HG02642 (cell line): ENCODE results near the gene ISOC2.

Experiments
- ATAC-seq: cut with Tn5 transposase; IDR thresholded peaks from one replicate; pipeline ENCODE4 v1.9.1; 2021; ENCODE audit warnings: mild to moderate bottlenecking; ENCODE audit not compliant: unreplicated experiment, poor library complexity

Gene ISOC2

DNA sequence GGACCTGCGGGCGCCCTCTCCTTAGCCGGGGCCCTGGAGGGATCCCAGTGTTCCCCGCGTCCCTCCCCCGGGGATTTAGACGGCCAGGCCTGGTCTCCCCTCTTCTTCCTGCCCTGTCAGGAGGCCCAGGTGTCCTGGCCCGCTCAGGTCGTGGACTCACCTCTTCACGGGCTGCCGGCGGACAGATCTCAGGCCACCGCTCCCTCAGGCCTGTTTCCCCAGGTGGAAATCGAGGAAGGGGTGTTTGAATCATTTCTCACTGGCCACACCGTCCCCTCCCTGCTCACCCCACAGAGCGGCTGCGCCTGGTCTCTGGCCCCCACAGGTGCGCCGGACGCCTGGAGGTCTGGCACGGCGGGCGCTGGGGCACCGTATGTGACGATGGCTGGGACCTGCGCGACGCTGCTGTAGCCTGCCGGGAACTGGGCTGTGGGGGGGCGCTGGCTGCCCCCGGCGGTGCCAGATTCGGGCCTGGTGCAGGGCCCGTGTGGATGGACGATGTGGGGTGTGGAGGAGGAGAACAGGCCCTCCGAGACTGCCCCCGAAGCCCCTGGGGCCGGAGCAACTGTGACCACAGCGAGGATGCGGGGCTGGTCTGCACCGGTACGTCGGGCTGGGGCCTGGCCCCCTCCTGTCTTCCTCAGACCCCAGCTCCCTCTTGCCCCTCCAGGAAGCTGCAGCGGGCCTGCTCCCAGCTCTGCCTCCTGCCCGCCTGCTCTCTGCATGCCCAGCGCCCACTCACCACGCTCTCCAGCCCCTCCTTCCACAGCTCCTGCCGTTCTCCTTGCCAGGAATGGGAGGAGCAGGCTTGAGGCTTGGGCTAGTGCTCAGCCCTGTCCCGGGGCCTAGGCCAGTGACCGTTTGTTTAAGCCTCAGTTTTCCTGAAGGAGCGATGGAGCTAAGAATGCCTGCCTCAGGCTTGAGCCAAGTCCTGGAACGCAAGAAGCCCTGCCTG, 29.3 kb upstream of the ISOC2 start:
- ATAC-seq = no peak

DNA sequence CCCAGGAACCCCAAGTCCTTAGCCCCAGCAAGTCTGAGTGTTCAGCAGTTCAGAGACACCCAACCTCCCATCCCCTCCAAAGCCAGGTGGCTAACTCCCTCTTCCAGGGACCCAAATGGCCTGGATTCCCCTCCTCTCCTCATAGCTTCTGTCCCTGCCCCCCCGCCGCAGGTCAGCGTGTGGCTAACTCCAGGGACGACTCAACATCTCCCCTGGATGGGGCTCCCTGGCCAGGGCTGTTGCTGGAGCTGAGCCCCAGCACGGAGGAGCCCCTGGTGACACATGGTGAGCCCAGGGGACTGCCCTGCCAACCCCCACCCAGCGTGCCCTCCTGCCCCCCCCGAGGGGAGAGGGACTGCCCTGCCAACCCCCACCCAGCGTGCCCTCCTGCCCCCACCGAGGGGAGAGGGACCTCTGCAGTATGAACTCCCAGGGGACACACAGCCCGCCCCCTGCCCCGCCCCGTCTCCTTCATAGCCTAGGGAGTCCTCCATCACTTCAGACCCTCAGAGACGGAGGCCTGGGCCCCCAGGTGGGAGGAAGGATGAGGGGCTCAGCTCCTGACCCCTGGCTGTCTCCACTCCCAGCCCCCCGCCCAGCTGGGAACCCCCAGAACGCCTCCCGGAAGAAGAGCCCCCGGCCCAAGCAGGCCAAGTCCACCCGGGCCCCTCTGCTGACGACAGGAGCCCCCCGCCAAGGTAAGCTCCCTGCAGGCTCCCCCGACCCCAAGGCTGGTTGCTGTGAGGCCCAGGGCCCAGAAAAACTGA, 28.5 kb upstream of the ISOC2 start:
- ATAC-seq = no peak

DNA sequence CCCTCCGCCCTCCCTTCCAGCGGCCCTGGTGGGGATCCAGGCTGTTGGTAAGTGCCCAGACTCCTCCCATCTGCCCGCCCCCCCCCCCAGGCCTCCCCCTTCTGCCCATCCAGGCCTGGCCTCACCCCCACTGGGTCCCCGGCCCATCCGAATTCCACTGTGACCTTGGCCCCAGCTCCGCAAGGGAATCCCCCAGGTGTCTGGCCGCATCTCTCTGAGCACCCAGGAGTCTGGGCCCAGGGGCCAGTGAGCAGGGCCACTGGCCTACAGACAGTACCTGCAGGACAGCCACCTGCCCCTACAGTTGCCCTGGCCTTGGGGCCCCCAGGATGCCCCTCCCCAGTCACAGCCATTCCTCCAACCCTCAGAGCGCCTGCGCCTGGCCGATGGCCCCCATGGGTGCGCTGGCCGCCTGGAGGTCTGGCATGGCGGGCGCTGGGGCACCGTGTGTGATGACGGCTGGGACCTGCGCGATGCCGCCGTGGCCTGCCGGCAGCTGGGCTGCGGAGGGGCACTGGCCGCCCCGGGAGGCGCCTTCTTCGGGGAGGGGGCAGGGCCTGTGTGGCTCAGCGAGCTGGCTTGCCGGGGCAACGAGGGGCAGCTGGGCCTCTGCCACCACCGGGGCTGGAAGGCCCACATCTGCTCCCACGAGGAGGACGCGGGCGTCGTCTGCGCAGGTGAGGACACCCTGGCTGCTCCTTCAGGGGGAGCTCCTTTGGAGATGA, 27.7 kb upstream of the ISOC2 start:
- no peak for ATAC-seq

DNA sequence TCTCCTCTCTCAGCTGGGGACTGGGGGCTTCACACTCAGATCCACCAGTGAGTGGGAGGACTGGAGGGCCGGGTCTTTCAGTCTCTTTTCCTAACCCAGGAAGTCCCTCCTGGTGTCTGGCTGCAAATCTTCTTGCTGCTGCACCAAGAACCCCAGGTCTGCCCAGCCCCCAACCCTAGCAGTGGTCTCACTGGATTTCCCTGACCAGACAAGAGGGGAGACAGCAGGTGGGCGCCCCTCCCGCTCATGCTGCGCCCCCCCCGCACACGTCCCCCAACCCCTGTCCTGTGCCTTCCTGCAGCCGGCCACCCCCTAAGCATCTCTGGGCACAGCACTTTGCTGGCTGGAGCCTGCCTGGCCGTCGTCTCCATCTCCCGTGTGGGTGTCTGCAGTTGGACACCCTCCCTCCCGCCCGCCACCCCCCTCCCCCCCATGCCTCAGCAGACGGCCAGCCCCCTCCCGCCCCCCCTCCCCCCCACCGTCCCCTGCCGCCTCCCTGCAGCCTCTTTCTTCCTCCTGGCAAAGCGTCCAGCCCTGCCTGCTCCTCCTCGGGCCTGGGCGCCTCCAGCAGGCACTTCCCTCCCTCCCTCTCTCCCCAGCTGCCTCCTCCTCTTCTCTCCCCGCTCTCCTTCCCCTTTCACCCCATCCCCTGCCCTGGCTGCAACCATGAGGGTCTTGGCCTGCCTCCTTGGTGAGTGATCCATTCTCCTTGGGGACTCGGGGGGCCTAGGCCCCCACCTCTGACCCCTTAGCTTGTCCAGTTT, 26.7 kb upstream of the ISOC2 start, which contains the start of gene SSC5D:
Gene SSC5D, plus strand, starts transcription at position 513 of the 764 bp plus-strand sequence. Its CDS starts 154 bp downstream, at position 667.
- no peak for ATAC-seq

DNA sequence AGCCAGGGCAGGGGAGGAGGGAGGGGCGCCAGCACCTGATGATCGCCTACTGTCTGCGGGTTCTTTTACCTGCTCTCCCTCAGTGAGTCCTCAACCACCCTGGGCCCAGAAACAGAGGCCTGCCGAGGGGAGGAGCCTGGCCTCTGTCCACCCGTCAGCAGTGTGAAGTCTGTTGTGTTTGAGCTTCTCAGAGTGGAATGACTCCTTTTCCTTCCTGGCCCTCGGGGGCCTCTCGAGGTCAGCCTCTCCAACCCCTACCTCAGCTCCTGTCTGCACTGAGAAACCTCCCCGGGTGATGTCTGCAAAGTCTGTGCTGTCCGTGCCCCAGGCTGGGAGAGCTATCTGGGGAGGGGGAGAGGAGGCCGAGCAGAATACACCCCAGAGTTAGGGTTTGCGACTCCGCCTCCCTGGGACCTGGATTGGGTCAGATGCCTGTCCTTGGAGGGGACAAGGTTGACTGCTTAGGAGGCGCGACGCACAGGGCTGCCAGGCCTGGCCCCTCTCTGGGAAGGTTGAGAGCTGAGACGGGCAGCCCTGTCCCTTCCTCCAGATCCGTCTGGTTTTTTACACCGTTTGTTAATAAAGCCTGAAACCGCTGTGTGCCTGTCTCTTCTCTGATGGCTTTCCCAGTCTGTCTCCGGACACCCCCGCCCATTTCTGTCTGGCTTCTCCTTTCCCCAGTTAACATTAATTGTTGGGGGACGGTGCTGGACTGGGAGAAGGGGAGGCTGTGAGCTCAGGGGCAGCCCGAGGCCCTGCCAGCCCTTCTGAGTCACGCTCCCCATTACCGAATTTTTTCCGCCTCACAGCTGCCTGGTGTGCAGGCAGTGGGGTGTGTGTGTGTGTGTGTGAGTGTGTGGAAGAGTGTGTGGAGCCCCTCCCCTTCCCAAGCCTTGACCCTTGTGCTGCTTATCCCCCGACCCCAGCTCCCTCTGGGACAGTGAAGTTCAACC, 25.8 kb upstream of the ISOC2 start:
- no peak for ATAC-seq

DNA sequence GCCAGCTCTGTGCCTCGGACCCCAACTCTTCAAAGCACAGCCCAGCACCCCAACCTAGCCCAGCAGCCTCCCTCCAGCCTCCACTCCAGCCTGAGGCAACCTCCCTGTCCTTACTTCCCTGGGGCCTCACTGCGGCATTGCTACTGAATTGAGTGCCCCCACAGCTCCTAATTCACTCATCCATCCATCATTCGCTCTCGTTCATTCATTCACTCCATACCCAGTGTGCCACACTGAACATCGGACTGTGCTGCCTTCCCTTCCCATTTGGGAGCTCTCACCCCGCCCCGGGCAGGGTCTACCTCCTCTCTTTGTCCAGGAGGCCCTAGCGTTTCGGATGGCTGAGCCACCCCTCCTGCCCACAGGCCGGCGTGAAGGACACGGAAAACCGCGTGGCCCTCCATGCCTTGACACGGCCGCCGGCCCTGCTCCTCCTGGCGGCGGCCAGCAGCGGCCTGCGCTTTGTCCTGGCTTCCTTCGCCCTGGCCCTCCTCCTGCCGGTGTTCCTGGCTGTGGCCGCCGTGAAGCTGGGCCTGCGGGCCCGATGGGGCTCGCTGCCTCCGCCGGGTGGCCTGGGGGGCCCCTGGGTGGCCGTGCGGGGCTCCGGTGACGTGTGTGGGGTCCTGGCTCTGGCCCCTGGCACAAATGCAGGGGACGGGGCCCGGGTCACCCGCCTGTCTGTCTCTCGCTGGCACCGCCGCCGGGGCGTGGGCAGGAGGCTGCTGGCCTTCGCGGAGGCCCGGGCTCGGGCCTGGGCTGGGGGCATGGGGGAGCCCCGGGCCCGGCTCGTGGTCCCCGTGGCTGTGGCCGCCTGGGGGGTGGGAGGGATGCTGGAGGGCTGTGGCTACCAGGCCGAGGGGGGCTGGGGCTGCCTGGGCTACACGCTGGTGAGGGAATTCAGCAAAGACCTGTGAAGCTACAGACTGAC, 24.9 kb upstream of the ISOC2 start:
- ATAC-seq = no peak

DNA sequence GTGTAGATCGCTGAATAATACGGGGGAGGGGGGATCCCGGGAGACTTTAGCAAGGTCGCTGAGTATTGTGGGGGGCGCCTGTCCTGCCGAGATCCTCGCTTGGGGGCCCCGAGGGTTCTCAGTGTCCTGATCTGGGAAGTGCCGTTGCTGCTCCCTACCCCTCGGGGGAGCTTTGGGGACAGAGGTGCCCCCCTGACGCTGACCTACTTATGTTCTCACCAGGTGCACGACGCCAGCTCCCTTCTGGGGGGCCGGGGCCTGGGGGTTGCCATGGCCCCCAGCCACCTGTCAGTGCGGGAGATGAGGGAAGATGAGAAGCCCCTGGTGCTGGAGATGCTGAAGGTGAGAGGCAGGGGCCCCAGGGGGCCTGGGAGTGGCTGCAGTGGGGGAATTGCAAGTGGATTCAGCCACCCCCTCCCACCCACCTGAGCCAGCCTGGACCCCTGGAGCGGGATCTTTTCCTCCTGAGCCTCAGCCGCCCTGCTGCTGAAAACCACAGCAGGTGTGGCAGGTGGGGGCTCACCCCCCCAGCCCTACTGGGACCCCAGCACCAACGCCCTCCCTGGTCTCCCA, 24.1 kb upstream of the ISOC2 start:
- no peak for ATAC-seq

DNA sequence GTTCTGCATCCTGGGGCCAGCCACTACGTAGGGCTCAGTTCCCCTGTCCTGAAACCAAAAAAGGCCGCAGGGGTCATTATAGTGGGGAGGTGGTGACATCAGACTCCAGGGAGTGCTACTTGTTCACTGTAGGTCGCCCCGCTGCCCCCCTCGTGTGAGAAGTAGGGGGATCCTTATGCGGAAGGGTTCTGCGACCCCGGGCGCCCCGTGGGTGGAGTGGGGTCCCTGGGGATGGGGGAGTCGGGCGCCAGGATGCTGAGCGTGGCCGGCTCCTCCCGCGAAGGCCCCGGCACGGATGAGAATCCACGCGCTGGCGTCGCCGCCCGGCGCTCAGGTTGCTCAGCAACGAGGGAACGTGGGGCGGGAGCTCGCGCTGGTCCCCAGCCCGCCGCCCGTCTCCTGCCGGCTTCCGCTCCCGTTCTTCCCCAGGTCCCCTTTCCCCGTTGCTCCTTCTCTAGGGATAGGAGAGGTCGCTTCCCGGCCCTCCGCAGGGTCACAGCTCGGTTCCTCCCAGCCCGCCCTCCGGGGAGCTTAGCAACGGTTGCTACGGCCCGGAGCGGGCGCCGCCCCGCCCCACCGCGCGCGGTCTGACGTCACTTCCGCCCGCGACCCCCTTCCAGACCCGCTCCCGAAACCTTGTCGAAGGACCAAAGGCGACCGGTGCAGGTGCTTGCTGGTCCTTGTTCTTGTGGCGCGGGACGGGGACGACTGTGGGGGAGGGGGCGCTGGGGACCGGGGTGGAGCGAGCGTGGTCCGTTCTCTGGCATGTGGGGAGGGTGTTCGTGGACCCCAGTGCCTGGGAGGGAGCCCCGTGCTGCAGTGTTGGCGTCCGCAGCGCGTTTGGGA, 23.4 kb upstream of the ISOC2 start, which contains the start of gene NAT14:
Gene NAT14, plus strand, starts transcription at position 596 of the 846 bp plus-strand sequence. CDS start 521 bp downstream, outside the sequence.
- ATAC-seq = peak; percentile 67

DNA sequence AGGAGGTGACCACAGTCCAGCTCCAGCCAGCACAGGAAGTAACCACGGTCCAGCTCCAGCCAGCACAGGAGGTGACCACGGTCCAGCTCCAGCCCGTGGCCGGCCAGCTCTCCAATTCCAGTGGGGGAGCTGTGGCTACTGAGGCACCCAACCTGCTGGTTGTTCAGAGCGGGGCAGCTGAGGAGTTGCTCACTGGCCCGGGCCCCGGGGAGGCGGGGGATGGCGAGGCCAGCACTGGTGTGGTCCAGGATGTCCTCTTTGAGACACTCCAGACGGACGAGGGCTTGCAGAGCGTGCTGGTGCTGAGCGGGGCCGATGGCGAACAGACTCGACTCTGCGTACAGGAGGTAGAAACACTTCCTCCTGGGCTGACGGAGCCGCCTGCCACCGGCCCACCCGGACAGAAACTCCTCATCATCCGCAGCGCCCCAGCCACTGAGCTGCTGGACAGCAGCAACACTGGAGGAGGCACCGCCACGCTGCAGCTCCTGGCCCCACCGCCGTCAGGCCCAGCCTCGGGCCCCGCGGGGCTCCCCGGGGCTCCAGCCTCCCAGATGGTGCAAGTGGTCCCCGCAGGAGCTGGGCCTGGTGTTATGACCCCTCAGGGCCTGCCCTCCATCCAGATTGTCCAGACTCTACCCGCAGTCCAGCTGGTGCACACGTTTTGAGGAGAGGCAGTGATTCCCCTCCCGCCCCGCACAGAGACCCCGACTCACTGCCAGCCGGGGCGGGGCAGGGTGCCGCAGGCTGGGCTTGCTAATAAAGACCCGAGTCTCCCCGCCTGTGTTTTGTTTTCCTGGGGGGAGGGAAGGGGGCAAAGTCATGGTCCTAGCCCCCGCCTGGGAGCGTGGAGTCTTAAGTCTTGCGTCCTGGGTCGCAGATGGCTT, 22.5 kb upstream of the ISOC2 start:
- no peak for ATAC-seq

DNA sequence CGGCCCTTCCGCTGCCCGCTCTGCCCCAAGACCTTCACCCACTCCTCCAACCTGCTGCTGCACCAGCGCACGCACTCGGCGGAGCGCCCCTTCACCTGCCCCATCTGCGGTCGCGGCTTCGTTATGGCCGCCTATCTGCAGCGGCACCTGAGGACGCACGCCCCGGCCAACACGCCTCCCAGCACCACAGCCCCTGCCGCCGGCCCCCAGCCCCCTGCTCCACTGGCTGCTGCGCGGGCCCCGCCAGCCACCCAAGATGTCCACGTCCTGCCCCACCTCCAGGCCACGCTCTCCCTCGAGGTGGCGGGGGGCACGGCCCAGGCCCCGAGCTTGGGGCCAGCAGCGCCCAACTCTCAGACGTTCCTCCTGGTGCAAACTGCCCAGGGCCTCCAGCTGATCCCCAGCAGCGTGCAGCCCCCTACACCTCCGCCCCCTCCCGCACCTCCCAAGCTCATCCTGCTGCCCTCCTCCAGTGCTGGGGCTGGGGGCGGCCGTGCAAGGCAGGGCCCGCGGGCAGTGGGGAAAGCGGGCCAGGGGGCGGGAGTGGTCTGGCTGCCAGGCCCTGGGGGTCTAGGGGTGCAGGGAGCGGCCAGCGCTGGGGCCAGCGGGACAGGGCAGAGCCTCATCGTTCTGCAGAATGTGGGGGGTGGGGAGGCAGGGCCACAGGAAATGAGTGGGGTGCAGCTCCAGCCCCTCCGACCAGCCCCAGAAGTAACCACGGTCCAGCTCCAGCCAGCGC, 21.7 kb upstream of the ISOC2 start:
- ATAC-seq = no peak

DNA sequence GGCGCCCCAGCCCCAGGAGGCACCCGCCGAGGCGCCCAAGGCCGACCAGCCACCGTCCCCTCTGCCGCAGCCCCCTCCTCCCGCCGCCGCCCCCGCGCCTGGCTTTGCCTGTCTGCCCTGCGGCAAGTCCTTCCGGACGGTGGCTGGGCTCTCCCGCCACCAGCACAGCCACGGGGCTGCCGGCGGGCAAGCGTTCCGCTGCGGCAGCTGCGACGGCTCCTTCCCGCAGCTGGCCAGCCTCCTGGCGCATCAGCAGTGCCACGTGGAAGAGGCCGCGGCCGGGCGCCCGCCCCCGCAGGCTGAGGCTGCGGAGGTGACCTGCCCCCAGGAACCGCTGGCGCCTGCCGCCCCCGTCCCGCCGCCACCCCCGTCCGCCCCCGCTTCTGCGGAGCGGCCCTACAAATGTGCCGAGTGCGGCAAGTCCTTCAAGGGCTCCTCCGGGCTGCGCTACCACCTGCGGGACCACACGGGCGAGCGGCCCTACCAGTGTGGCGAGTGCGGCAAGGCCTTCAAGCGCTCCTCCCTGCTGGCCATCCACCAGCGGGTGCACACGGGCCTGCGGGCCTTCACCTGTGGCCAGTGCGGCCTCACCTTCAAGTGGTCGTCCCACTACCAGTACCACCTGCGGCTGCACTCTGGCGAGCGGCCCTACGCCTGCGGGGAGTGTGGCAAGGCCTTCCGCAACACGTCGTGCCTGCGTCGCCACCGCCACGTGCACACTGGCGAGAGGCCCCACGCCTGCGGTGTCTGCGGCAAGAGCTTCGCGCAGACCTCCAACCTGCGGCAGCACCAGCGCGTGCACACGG, 20.9 kb upstream of the ISOC2 start:
- ATAC-seq = no peak

DNA sequence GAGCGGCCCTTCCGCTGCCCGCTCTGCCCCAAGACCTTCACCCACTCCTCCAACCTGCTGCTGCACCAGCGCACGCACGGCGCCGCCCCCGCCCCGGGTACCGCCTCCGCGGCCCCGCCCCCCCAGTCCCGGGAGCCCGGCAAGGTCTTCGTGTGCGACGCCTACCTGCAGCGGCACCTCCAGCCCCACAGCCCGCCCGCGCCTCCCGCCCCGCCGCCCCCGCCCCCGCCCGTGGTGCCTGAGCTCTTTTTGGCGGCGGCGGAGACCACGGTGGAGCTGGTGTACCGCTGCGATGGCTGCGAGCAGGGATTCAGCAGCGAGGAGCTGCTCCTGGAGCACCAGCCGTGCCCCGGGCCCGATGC, 20.3 kb upstream of the ISOC2 start:
- no peak for ATAC-seq

DNA sequence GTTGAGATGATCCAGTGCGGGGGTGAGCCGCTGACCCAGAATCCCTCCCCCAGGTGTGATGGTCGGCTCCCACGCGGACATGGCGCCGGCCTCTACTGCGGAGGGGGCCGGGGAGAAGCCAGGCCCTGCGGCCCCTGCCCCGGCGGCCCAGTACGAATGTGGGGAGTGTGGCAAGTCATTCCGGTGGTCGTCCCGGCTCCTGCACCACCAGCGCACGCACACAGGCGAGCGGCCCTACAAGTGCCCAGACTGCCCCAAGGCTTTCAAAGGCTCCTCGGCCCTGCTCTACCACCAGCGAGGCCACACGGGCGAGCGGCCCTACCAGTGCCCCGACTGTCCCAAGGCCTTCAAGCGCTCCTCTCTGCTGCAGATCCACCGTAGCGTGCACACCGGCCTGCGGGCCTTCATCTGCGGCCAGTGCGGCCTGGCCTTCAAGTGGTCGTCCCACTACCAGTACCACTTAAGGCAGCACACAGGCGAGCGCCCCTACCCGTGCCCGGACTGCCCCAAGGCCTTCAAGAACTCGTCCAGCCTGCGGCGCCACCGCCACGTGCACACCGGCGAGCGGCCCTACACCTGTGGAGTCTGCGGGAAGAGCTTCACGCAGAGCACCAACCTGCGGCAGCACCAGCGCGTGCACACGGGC, 19.8 kb upstream of the ISOC2 start:
- ATAC-seq = no peak
